Right ventricle myocardium inferior (tissue), 1 donor: ENCODE results near the gene PCCB. TPM values are rescaled to one million over a fixed set of nuclear protein-coding genes. Genes with fewer than 3 reads are reported as not detected.
"Not testable (repeated sequence)": the region's sequence is repeated elsewhere in the genome, so short reads cannot be mapped to it uniquely, and the experiment has no call there.

Source experiments
- ATAC-seq: fragments of 200-7000 bp; cut with Tn5 transposase; one replicate; pipeline ENCODE4 v1.9.1; 2020; ENCODE audit warnings: mild to moderate bottlenecking, moderate library complexity
- DNase-seq: peaks from one replicate; pipeline ENCODE4 v3.0.0; 2021; ENCODE audit errors: missing footprints
- intact Hi-C: fragments of 100-400 bp; cut with DNase I; formaldehyde crosslinking; loops from one replicate; pipeline ENCODE4 v1.11.0; 2022
- total RNA-seq: library from RNA; stranded (reverse); fragmentation: NEBNext Ultra II Directional; extraction: Animal tissue kit (Norgen Biotek cat#: 25700); gene quantifications from one replicate; pipeline ENCODE4 v1.2.1, GENCODE V29; 2021
- donor health status: DM: no; HTN: yes; CAD: no; lungs with severe emphysema.

The PCCB gene
- total RNA-seq, 1 donor from 2014 or later = 98.6 TPM

DNA sequence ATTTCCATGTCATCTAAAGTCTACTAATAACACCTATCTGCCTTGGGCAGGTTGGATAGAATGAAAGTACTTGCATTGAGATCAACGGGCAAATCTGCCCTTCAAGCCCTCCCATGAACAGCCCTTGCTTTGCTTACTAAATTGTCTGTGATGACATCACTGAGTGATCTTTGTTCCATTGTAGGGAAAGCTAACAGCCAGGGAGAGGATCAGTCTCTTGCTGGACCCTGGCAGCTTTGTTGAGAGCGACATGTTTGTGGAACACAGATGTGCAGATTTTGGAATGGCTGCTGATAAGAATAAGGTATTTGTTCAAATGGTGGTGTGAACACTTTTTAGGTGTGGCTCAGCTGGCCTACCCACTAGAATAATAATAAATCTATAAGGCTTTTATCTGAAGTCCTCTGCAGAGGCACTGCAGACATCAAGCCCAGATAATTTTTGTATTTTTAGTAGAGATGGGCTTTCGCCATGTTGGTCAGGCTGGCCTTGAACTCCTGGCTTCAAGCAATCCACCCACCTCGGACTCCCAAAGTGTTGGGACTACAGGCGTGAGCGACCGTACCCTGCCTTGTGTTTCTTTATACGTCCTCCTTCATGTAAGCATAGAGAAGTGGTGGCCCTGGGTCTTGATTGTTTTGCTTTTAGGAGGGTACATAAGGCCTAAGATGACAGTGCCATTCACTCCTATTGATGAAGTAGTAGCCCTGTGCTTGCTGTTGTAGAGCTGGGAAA, 5.7 kb downstream of the PCCB start:
- intact Hi-C loops = no loop called here
- DNase-seq = no peak
- ATAC-seq = no peak

DNA sequence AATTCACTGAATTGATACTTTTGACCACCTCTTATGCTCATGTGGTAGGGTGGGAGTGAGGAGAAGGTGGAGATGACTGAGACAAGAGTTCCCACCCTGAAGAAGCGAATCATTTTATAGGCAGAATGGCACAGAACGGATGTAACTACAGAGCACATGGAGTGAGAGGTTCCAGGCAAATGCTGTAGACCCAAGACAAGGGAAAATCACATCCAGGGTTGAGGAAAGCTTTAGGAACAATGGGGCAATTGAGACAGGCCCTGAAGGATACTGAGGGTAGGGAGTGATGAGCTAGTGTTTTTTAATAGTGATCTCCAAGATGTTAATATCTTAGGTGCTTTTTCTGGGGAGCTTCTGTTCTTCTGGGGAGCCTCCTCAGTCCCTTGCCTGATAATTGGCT, 8.1 kb downstream of the PCCB start:
- no peak for DNase-seq
- no peak for ATAC-seq
- intact Hi-C loops = no loop called here

DNA sequence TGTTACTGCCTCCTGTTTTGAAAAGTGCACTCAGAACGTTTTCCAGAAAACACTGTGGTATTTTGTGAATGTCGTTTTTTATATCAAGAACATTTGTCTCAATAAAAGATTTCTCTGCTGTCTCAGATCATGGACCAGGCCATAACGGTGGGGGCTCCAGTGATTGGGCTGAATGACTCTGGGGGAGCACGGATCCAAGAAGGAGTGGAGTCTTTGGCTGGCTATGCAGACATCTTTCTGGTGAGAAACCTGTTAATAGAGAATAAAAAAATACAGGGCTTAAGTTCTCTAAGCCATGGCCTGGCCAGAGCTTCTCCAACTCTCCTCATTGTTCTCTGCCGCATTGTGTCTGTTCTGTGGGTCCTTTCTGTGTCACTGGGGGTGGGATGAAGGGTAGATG, 11.7 kb downstream of the PCCB start:
- ATAC-seq (no peak), DNase-seq (no peak)
- intact Hi-C loops = no loop called here

DNA sequence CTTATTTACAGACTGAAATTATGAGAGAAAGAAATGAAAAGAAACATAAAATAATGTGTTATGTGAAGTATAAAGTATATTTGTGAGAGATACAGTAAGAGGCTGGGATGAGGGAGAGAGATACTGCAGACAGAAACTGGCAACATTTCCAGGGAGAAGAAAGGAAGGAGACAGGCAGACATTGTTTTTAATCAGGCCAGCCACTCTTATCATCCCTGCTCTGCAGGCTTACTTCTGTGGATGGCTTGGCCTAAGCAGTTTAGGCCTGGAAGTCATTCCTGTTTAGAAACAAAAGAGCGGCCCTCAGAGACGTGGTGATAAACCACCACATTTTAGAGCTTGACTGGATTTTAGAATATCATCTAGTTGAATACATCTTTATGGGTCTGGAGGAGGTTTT, 12.4 kb downstream of the PCCB start:
- intact Hi-C loops = no loop called here
- DNase-seq (no peak), ATAC-seq (peak; percentile 37)

DNA sequence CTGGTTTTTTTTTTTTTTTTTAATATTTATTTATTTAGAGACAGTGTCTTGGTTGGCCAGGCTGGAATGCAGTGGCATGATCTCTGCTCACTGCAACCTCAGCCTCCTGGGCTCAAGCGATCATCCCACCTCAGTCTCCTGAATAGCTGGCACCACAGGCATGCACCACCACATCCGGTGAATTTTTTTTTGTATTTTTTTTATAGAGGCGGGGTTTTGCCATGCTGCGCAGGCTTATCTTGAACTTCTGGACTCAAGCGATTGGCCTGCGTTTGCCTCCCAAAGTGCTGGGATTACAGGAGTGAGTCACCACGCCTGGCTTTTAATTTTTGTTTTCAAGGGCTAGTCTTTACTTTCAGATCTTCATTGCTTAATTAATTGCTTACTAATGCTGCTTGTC, 13.1 kb downstream of the PCCB start:
- ATAC-seq (no peak), DNase-seq (no peak)
- intact Hi-C loops = no loop called here

DNA sequence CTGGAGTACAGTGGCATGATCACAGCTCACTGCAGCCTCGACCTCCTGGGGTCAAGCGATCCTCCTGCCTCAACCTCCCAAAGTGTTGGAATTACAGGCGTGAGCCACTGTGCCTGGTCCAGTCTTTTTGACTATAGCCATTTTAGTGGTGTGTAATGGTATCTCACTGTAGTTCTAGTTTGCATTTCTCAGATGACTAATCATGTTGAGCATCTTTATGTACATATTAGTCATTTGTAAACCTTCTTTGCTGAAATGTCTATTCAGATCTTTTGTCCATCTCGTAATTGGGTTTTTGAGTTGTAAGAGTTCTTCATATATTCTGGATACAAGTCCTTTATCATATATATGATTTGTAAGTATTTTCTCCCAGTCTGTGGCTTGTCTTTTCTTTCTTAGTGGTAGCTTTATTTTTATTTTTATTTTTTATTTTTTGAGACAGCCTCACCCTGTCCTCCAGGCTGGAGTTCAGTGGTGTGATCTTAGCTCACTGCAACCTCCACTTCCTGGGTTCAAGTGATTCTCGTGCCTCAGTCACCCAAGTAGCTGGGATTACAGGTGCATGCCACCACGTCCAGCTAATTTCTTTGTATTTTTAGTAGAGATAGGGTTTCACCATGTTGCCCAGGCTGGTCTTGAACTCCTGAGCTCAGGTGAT, 16.5 kb downstream of the PCCB start:
- intact Hi-C loops, ATAC-seq, DNase-seq: not testable (repeated sequence)

DNA sequence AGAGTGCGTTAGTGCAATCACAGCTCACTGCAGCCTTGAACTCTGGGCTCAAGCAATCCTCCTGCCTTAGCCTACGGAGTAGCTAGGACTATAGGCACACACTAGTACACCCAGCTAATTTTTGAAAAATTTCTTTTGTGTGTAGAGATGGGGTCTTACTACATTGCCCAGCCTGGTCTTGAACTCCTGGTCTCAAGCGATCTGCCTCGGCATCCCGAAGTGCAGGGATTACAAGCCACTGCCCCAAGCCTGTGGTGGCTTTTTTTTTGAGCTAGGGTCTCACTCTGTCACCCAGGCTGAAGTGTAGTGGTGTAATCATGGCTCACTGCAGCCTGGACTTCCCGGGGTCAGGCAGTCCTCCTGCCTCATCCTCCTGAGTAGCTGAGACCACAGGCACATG, 17.1 kb downstream of the PCCB start:
- no peak for DNase-seq
- ATAC-seq = no peak
- intact Hi-C loops = no loop called here

DNA sequence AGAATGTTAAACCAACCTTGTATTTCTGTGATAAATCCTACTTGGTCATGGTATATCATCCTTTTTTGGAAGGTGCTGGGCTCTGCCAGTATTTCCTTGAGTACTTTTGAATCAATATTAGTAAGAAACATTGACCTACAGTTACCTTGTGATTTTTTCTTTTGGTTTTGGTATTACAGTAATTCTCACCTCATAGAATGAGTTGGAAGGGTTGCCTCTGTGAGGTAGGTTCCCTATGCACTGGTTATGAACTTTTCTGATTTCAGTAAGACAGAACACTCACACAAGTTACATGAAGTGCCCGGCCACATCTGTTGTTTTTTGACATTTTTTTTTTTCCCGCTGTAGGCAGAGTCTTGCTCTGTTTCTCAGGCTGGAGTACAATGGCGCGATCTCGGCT, 20.0 kb downstream of the PCCB start:
- intact Hi-C loops = no loop called here
- no peak for ATAC-seq

DNA sequence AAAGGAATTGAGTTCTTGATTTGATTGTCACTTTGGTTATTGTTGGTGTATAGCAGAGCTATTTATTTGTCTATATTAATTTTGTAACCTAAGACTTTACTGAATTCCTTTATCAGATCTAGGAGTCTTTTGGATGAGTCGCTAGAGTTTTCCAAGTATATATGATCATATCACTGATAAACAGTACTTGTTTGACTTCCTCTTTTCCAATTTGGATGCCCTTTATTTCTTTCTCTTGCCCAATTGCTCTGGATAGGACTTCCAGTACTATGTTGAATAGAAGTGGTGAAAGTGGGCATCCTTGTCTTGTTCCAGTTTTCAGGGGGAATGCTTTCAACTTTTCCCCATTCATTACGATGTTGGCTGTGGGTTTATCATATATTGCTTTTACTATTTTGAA, 21.5 kb downstream of the PCCB start:
- intact Hi-C loops, DNase-seq, ATAC-seq: not testable (repeated sequence)

More for the DNA sequence above, 20.0 kb downstream of the PCCB start:
- DNase-seq = no peak

DNA sequence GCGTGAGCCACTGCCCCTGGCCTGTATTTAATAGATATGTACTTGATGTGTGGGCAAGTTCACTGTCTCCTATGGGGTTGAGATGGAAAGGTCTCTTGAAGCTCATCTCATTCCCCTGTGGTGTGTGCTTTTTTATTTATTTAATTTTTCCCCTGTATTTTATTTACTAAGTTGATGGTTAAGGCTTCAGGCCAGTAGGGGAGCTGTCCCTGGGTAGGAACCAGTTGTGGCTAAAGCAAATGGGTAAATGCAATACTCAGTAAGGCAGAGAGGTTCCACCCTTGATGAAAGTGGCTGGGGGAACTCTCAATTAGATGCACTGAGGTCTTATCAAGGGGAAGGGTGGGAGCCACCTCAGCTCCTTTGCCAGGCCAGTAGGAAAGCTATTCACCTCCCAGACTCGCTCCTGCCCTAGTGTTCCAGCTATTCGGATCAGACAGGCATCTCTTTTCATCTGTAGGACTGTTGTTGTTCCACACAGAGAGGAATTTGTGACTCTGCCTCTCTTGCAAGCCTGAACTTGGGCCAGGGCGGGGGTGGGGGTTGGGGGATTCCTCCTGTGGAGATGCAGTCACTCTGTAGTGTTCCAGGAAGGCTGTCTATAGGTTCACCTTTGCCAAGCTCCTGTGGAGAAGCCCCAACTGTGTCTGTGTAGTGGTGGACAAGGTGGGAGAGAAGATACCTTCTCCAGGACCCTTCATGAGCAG, 26.1 kb downstream of the PCCB start:
- ATAC-seq (no peak), DNase-seq (no peak)
- intact Hi-C loops = no loop called here

DNA sequence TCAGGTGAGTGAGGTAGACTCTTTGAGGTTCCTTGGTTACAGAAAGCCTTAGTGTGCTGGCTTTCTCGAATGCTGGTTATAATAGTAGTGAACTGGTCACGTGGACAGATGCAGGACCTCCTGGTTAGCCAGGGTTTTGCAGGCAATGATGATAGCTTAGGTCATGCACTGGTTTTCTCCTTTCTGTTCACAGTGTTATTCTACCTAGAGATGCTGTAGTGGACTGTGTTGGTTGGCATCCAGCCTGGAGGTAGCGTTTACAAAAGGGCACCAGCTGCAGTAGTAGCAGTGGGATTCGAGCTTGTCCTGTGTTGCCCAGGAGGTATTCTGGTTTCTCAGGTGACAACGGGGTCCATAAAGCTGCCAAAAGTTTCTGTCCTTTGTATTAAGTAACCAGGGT, 27.0 kb downstream of the PCCB start:
- no peak for ATAC-seq
- intact Hi-C loops = no loop called here

DNA sequence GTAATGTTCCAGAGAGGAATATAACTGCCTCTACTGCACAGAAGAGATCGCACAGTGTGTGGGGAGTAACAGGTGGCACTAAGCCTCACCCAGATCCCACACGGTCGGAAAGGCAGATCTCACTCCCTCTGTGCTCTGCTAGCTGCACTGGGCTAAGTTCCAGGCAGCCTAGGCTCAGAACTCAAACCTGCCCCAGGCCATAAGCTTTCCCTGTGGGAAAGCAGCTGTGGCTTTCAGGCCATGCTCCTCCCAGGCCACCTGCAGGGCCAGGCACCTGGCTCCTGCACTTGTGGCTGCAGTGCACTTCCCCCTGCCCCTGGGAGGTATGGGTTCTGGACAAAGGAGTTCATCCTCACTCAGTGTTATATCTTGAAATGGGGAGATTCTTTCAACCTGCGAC, 27.5 kb downstream of the PCCB start:
- DNase-seq (no peak), ATAC-seq (no peak)
- intact Hi-C loops = no loop called here

More for the DNA sequence above, 27.0 kb downstream of the PCCB start:
- no peak for DNase-seq

DNA sequence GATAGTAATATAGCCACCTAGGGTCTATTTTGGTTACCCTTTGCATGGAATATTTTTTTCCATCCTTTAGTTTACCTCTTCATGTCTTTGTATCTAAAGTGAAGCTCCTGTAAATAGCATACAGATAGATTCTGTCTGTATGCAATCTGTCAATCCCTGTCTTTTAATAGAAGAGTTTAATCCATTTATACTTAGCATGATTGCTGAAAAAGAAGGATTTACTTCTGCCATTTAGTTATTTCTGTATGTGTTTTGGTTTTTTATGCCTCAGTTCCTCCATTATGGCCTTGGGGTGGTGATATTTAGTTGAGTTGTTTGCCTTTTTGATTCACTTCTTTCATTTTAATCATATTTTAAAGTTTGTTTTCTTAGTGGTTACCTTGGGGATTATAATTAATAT, 29.0 kb downstream of the PCCB start:
- intact Hi-C loops = no loop called here
- no peak for ATAC-seq

DNA sequence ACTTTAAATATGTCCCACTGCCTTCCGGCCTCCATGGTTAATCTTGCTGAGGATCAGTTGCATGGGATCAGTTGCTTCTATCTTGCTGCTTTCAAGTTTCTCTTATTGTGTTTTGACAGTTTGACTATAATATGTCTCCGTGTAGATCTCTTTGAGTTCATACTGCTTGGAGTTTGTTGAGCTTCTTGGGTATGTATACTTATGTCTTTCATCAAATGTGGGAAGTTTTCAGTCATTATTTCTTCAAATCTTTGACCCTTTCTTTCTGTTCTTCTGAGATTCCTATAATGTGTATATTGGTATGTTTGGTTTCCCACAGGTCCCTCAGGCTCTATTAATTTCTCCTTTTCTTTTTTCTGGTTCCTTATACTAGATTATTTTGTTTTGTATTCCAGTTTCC, 30.8 kb downstream of the PCCB start:
- intact Hi-C loops = no loop called here
- DNase-seq (no peak), ATAC-seq (no peak)

More for the DNA sequence above, 29.0 kb downstream of the PCCB start:
- no peak for DNase-seq

DNA sequence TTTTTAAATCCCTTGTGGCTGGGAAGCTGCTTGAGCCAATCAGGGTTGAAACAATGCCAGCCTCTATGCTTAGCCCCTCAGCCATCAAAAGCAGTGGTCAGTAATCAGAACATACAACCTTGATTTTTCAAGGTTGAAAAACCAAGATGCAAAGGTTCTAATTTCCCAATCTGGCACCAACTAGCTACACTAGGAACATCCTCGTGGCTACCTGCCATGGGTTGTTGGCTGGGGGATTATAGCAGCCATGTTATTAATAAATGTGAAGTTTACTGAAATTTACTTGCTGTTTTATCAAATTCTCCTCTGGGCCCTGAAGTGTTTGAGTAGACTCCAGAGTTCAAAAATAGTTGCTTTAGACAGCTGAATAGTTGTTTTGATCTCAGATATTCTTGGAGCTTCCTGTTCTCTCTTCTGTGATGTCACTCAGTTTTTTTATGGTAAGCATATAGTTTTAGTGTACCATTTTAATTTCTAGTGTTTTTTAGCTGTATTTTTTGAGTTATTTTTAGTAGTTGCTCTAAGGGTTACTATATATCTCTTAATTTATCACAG, 31.9 kb downstream of the PCCB start:
- intact Hi-C loops = no loop called here
- DNase-seq = no peak
- ATAC-seq = no peak

DNA sequence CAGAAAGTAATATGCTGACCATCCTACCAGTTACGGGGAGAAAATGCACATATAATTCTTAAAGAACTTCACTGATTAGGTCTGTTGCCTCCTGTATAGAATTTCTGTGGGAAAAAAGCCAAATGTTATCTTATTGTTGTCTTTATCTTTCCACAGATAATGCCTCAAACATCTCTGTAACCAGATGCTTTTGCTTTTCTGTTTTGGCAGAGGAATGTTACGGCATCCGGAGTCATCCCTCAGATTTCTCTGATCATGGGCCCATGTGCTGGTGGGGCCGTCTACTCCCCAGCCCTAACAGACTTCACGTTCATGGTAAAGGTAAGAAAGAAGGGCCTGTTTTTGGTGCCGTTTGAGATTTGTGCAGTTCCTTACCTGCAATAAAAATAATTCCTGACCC, 33.5 kb downstream of the PCCB start:
- intact Hi-C loops = no loop called here
- ATAC-seq = no peak
- no peak for DNase-seq

DNA sequence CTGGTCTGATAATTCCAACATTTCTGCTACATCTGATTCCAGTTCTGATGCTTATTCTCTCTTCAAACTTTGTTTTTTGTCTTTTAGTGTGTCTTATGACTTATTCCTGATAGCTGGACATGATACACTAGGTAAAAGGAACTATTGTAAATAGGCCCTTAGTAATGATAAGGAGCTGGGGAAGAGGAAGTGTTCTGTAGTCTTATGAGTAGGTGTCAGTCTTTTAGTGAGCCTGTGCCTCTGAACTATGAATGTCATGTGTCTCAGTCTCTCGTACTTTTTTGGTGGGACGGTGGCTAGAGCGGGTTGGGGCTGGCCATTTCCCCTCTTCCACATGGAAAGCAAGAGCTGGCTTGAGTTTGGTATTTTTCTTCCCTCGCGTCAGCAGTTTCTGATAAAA, 41.2 kb downstream of the PCCB start:
- intact Hi-C loops = no loop called here
- DNase-seq (no peak), ATAC-seq (no peak)

DNA sequence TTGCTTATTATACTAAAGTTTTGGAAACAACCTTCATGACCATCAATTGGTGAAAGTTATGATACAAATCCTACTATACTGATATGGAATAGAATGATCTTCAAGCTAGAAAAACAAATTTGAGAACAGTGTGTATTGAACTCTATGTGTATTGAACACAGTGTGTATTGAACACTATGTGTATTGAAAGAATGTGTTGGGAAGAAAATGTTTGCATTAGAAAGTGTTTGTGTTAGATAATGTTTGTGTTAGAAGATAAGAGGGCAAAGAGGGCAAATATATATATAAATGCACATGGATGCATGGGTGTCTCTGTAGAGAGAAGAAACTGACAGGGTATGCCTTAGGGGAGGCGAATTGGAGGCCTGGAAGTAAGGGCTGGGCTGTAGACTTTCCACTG, 42.4 kb downstream of the PCCB start:
- ATAC-seq (no peak), DNase-seq (no peak)
- intact Hi-C loops = no loop called here

DNA sequence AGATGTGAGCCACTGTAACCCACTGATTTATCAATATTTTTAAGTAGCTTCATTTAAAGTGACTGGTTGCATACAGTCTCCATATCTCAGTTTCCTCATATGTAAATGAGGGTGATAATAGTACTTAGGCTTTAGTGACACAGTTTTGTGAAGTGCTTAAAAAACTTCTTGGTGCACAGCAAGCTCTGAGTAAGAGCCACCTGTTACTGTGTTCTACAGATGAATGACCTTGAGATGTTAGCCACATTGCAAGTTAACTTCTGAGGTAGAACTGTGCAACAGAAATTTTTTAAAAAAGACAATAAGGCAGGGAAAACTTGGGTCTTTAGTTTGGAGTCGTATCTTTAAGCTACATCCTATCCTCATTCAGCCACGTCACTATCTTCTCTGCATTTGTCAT, 43.1 kb downstream of the PCCB start:
- intact Hi-C loops = no loop called here
- DNase-seq (no peak), ATAC-seq (no peak)

DNA sequence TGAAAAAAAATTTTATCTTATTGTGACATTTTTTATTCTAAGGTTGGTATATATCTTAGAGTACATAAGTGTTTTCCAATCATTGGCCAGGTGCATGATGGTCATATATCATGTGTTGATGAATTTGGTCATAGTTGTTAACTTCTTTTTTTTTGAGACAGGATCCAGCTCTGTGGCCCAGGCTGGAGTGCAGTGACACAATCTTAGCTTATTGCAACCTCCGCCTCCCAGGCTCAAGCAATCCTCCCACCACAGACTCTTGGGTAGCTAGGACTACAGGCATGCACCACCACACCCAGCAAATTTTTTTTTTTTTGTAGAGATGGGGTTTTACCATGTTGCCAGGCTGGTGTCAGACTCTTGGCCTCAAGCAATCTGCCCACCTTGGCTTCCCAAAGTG, 44.0 kb downstream of the PCCB start:
- intact Hi-C loops = no loop called here
- DNase-seq (no peak), ATAC-seq (no peak)
